Measurements from ENCODE around the gene PC. TPM values are rescaled to one million over a fixed set of nuclear protein-coding genes. Genes with fewer than 3 reads are reported as not detected.

PC gene
- total RNA-seq, 1 donor from 2014 or later = 12.7 TPM

DNA sequence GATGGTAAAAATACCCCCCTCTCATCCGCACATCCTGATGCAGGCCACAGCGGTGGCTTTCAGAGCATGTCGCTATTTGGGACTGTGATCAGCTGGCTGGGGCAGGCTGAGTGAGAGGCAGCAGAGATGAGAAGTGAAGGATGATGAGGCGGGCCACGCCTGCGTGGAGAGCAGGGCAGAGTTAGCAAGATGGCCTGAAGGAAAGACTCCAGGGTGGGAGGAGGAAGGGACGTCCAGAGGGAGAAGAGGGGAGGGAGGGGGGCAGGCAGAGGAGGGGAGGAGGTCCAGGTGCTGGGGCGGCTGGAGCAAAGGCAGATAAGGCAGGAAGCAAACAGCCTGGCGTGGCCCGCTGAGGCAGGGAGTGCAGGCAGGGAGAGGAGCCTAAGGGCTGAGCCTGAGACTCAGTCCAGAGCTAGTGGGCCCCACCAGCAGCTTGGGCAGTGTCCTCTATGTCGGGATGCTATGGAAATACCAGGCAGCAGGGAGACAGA lies 72.2 kb downstream of the PC start:
- intact Hi-C loops (cut with micrococcal nuclease) = no loop called here

DNA sequence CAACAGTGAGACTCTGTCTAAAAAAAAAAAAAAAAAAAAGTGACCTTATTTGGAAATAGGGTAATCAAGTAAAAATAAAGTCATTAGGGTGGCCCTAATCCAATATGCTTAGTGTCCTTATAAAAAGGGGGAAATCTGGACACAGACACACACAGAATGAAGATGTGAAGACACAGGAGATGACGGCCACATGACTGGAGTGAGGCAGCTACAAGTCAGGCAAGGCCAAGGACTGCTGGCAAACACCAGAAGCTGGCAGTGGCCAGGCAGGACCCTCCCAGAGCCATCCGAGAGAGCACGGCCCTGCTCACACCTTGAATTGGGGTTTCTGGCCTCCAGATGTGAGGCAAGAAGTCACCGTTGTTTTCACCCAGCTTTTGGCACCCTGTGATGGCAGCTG lies 72.7 kb downstream of the PC start:
- intact Hi-C loops (cut with micrococcal nuclease) = no loop called here

DNA sequence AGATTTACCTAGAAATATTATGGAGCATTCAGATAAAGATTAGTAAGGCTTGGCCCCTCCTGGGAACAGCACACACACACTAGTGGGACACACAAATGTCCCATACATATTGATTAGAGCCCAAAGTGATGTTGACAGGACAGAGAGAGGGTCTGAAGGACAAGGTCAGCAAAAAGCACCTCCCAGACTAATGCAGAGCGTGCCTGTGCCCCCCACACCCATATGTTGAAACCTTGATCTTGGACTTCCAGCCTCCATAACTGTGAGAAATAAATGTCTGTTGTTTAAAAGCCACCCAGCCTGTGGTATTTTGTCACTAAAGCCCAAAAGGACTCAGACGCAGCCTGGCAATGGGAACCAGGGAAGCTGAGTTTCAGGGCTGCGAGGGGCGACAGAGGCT lies 73.7 kb downstream of the PC start:
- intact Hi-C loops (cut with micrococcal nuclease) = no loop called here

DNA sequence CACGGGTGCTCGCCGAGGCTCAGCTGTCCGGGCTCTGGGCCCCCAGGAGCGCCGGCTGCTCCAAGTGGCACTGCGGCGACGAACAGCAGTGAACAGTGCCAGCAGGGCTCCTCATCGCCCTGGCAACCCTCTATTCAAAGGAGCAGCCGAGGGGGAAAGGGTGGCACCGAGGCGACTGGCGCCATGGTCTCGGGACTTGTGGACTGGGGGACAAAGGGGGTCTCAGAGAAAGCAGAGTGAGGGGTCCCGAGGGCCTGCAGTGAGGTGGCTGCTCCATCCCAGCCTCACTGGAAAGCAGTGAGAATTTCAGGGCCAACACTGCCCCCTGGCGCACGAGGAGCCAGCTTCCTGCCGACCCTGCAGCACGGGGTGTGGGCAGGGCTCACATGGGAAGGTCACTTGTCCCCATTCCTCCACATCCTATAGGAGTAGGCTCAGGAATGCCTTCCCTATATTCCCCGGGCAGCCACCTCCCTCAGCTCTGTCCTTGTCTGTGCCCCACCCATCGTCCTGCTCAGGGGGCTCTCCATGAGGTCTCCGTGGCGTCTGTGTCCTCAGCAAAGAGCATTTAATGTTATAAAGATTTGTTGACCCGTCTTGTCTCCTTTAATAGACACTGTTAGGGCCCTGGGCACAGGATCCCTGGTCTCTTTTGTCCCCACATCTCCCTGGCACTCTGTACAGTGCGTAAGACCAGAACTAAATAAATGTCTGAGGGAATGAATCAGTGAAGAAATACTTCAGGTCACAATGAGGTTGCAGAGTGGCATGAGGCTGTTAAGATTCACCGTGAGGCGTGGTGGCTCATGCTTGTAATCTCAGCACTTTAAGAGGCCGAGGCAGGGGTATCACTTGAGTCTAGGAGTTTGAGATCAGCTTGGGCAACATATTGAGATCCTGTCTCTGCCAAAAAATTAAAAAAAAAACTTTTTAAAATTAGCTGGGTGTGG lies 74.9 kb downstream of the PC start:
- intact Hi-C loops (cut with micrococcal nuclease) = loop anchor here (1.0 kb wide), 1 partner anchor 189 kb away; no protein-coding TSS in a partner anchor

DNA sequence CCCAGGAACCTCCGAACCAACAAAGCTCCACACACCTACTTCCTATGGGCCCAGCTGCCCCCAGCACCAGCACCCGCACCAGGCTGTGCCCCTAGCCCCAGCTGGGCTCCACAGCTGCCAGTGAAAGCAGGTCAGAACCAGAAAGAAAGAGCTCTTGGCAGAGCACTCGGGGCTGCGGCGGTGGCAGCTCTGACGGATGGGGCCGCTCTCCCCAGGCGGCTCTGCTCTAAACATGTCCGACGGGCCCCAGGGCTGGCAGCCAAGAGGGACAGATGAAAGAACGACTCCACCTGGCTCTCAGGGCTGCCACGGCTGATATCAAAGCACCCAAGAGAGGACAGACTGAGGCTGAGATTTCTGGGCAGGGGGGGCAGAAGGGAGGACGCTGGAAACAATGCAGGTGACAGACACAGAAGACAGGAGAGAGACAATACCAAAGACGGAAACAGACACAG lies 75.6 kb downstream of the PC start:
- intact Hi-C loops (cut with micrococcal nuclease) = loop anchor here (1.0 kb wide), 1 partner anchor 188 kb away; no protein-coding TSS in a partner anchor

DNA sequence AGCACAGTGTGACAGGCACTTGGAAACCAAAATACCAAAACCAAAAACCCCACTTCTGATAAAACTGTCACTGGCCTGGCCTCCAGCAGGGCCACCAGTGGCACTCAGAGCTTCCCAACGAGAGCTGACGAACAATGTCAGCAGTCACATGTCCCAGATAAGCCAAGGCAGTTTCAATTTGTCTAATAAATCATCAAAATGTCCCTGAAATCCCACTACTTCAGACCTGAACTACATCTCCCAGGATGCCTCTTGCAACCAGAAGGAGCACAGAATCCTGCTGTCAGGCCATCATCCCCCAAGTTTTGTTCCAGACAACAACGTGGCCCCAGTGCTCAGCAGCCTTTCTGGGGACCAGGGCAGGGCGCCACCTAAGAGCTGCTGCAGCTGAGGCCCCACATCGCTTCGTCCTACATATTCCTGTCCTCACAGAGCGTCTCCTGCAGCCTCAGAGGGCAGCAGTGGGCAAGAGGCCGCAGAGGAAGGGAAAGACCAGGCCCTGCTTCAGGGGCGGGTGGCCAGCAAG lies 76.2 kb downstream of the PC start:
- intact Hi-C loops (cut with micrococcal nuclease) = no loop called here

DNA sequence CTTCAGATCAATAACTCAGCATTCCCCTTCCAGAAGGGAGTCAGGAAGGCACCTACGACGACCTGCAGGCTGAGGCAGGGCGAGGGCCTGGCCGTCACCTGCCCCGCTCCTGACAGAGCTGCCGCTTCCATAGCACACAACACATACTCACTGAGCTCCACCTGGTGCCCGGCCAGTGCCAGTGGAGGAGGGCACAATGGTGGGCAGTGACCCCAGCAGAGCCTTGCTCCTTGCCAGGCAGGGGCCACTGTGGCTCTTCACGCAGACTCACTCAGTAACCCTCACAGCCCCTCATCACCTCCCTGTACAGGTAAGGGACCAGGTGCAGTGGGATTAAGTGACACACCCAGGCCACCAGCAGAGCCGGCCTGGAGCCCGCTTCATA lies 76.7 kb downstream of the PC start:
- intact Hi-C loops (cut with micrococcal nuclease) = no loop called here

DNA sequence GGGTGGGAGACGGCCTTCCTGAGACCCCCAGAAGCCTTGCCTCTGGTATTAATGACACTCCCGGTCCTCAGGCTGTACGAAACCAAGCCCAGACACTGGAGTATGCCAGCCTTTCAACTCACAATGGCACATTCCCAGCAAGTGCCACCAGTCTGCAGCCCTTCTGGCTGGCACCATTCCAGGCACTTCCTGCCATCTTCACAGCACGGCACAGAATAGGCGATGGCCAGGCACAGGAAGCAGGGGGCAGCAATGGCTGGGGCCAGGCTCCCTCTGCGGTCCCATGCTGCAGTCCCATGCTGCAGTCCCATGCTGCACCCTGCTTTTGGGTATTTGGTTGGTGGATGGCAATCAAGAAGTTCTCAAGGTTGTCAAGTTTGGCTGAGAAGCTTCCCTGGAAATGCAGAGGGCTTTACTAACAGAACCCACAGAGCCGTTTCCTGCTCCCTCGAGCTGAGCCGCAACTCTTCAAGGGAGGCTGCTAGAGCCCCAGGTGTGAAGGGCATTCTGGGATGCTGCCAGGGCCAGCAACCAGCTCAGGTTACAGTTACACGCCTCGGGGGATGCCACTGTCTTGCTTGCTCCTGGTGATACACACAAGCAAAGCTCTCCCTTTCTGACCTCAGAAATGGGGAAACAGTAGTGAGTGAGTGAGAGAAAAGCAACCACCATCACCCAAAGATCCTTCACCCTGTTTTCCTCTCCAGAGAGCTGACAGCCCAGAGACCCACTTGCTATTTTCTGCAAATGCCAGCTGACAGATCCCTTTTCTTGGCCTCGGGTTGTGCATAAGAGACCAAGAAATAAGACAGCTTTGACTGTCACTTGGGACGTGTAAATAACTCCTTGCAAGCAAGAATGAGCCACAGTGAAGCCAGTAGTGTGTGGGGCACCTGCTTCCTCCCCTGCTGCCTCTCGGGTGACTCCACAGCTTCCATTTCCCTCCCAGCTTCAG lies 77.4 kb downstream of the PC start:
- intact Hi-C loops (cut with micrococcal nuclease) = no loop called here

- intact Hi-C loops (cut with micrococcal nuclease) = no loop called here
These were observed 78.2 kb downstream of the PC start for GRCh38 chr11:66879999-66880398.

GRCh38 chr11:66879583-66879982 lies 78.6 kb downstream of the PC start:
- intact Hi-C loops (cut with micrococcal nuclease) = no loop called here

- intact Hi-C loops (cut with micrococcal nuclease) = no loop called here
These were observed 79.2 kb downstream of the PC start for GRCh38 chr11:66879000-66879399.

DNA sequence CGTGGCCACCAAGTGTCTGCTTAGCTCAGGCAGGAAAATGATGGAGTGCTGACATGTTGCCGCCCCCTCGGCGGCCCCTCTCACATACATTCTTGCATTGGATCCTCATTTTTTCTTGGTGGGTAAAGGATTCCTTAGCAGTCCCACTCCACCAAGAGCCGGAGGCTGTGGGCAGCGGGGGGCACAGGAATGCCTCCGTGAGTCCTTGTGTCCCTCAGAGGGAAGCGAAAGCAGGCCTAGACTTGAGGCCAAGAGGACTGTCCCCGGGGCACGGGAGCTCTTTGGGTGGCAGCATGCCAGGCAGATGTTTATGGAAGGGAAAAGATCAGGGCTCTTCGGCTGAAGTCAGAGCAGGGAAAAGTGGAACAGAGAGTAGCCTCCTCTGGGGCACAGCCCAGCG lies 79.7 kb downstream of the PC start:
- intact Hi-C loops (cut with micrococcal nuclease) = no loop called here

DNA sequence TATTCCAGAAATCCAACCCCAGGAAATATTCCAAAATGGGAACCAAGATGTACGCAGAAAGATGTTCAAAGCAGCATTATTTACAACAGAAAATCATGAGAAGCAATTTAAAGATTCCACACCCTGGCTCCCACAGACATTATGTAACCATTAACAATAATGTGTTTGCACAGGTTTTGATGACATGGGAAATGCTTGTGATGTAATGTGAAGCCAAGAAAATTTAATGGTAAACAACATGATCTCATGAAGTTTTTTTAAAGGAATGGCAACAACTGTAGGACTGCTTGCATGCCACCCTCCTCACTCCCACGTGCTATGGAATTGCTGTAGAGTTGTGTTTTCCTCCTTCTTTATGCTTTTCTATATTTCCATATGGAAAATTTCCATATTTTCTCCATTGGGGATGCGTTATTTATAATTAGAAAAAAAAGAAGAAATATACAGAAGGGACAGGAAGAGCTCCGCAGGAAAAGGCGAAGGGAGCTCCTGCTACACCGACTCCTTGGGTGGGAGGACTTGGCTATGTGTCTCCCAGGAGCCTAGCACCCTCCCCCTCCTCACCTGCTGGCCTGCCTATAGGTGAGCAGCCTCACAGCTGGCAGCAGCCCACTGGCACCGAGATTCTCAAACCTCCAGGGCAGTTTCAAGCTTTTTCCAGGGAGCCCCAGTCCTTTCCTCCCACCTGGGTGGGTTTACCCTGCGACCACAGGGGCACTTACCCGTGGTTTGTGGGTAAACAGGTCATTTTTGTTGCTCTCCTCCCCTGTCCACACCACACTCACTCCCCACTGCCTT lies 80.4 kb downstream of the PC start:
- intact Hi-C loops (cut with micrococcal nuclease) = no loop called here

- intact Hi-C loops (cut with micrococcal nuclease) = no loop called here
These were observed 82.8 kb downstream of the PC start for GRCh38 chr11:66875378-66875777.

DNA sequence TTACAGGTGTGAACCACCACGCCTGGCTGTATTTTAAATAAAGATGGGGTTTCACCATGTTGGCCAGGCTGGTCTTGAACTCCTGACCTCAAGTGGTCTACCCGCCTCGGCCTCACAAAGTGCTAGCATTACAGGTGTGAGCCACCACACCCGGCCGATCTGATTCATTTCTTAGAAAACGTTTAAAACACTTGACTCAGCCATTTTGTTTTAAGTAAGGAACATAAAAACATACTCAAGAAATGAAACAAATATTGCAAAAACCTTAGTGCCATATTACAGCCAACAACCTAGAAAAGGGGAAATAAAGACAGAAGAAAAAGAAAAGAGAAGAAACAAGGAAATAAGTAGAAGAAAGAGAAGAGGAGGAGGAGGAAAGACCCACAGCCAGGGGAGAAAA lies 84.0 kb downstream of the PC start:
- intact Hi-C loops (cut with micrococcal nuclease) = no loop called here

DNA sequence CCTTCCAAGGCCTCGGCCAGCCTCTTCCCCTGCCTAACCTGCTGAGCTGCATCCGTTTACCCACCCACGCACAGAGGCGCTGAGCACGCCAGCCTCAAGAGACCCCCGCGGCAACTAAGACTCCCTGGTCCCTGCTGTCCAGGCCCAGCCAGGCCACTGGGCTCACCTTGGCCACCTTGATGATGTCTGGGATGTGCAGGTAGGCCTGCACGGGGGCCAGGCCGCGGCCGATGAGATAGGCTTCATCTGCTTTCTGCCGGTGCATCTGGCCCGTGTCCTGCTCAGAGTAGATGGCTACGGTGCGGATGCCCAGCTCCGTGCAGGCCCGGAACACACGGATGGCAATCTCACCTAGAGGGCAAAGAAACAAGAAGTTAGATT lies 86.7 kb downstream of the PC start:
- intact Hi-C loops (cut with micrococcal nuclease) = no loop called here

DNA sequence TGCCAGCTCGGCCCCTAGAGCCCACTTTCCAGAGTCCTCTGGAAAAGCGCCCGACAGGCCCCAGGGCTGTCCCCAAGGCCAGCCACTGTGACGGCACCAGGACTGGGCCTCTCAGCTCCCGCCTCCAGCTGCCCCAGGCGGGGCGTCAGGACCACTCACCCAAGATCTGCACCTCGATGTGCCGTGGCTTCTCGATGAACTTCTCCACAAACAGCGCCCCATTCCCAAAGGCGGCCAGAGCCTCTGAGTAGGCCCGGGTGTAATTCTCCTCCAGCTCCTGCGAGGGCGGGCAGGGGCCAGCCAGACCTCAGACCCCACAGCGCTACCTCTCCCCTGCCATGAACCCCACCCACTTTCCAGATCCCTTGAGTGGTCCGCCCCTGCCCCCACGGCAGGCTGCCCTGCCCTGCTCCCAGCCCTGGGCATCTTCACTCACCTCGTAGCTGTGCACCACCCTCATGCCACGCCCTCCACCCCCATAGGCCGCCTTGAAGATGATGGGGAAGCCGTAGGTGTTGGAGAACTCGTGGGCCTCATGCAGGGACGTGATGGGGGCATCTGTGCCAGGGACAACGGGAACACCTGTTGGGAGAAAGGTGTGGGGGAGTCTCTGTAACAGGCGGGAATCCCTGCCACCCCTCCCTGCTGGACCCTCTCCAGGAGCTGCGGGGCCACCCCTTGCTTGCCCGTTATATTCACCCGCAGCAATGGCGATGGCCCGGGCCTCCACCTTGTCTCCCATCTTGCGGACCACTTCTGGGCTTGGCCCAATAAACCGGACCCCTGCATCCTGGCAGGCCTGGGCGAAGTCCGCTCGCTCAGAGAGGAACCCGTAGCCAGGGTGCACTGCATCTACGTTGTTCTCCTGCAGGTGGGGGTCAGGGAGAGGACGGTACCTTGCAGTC lies 87.3 kb downstream of the PC start:
- intact Hi-C loops (cut with micrococcal nuclease) = no loop called here

DNA sequence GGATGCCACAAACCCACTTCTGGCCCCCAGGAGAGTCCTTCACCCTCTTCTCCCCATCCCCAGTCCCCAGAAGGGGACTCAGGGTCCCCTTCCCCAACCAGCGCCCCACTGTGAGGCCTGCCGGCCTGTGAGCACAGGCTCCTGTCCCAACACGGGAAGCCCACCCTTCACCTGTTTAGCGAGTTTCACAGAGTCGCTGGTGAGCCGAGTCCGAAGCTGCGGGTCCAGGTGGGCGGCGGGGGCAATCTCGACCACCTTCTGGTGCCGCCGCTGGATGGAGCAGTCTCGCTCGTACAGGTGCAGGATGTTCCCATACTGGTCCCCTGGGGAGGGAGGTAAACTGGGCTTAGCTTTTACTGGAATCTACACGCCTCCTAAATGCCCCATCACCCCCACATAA lies 88.1 kb downstream of the PC start:
- intact Hi-C loops (cut with micrococcal nuclease) = no loop called here

GRCh38 chr11:66869567-66869870 lies 88.7 kb downstream of the PC start:
- intact Hi-C loops (cut with micrococcal nuclease) = no loop called here

Data from T-helper 2 cell treated with Interferon-gamma antibody and Interleukin-4, amounts not matched to agents 100 ng/mL and 5 ng/mL, for 36 hours (primary cell).